Panc1 (cell line): ENCODE measurements around the gene FSTL4.

Source experiments
- CTCF ChIP-seq: fragments of 450-650 bp; IDR thresholded peaks from 2 replicates; pipeline ENCODE4 v1.5.1; 2017; ENCODE audit warnings: mild to moderate bottlenecking
- POLR2AphosphoS5 ChIP-seq: IDR thresholded peaks from 2 replicates; pipeline ENCODE4 v1.6.1; 2012; ENCODE audit warnings: mild to moderate bottlenecking, low read depth, low read length, moderate library complexity
- REST ChIP-seq, 2 experiments: IDR thresholded peaks; 2 replicates each; pipeline ENCODE4 v1.6.1; 2011 to 2012; ENCODE audit warnings: low read depth in 2 of 2, control low read depth in 1 of 2, low read length in 1 of 2, mild to moderate bottlenecking in 1 of 2, moderate library complexity in 1 of 2; ENCODE audit not compliant: insufficient read depth in 1 of 2
- SIN3A ChIP-seq: IDR thresholded peaks from 2 replicates; pipeline ENCODE4 v1.6.1; 2012; ENCODE audit warnings: low read depth, mild to moderate bottlenecking, low read length, moderate library complexity, borderline replicate concordance; ENCODE audit not compliant: insufficient read depth
- TCF7L2 ChIP-seq: IDR thresholded peaks from 2 replicates; pipeline ENCODE4 v1.6.1; 2011; ENCODE audit warnings: mild to moderate bottlenecking, low read depth, low read length, inconsistent platforms

GRCh38 chr5:133164759-133165158 is 447.6 kb downstream of the FSTL4 start:
- no peak for TF ChIP-seq CTCF
- TF ChIP-seq POLR2AphosphoS5 = no peak
- TF ChIP-seq REST (IDR thresholded peaks at IDR 0.05; ENCODE audit: insufficient read depth in 1 of 2, low read depth in 2 of 2, low read length in 1 of 2) = no peak
- no peak for TF ChIP-seq TCF7L2
- TF ChIP-seq SIN3A = no peak
